ENCODE data around the gene MKS1. TPM values are rescaled to one million over a fixed set of nuclear protein-coding genes. Genes with fewer than 3 reads are reported as not detected.

The MKS1 gene
- total and polyA plus RNA-seq, 2 experiments from 2014 or later: 14.0 to 17.4 TPM

GRCh38 chr17:58235821-58236220 lies 16.8 kb upstream of the MKS1 start (continued):
- no peak for TF ChIP-seq ZNF462 (CRISPR knock-in tag; IDR thresholded peaks at IDR 0.05)
- TF ChIP-seq EZH2phosphoT487 (IDR thresholded peaks at IDR 0.05; ENCODE audit: unreplicated experiment): no peak
- no peak for TF ChIP-seq ZNF331 (CRISPR knock-in tag; IDR thresholded peaks at IDR 0.05; ENCODE audit: low read depth)

GRCh38 chr17:58234512-58234911 lies 15.5 kb upstream of the MKS1 start:
- Mint-ChIP-seq H3K4me3 (no peak overlapping the region), H3K27me3 (ENCODE audit: insufficient read depth, low read depth, poor library complexity) (no peaks in the 10 kb centered on the region), H3K4me1 (no peaks in the 10 kb centered on the region), H3K36me3 (ENCODE audit: low read depth) (no peaks in the 10 kb centered on the region), H3K27ac (no peak overlapping the region), H3K9me3 (no peaks in the 10 kb centered on the region)
- Histone ChIP-seq H3K36me3 (ENCODE audit: insufficient read depth) (no peaks in the 10 kb centered on the region), H3K27ac (ENCODE audit: low read depth) (no peak overlapping the region), H3F3A (replicated peaks; ENCODE audit: low read depth) (no peaks in the 10 kb centered on the region), H3K4me3 (no peak overlapping the region), H3K4me2 (no peak overlapping the region), H3K79me2 (replicated peaks; ENCODE audit: insufficient read depth) (no peaks in the 10 kb centered on the region), H4K20me1 (replicated peaks; ENCODE audit: insufficient read depth) (no peaks in the 10 kb centered on the region), H3K4me1 (ENCODE audit: insufficient read depth) (no peaks in the 10 kb centered on the region; the same call in 1 of the 2 replicates), H3K9me2 (ENCODE audit: insufficient read depth) (no peaks in the 10 kb centered on the region), H2AFZ (no peak overlapping the region), H3K27me3 (ENCODE audit: insufficient read depth) (peaks cover 15% of the 10 kb centered on the region; the same call in 1 of the 2 replicates)
- TF ChIP-seq EZH2phosphoT487 (IDR thresholded peaks at IDR 0.05; ENCODE audit: unreplicated experiment) (no peak), JUNB (IDR thresholded peaks at IDR 0.05; ENCODE audit: unreplicated experiment) (no peak), STAT1 (IDR thresholded peaks at IDR 0.05; ENCODE audit: unreplicated experiment) (no peak), REST (IDR thresholded peaks at IDR 0.05; ENCODE audit: unreplicated experiment) (no peak)
- DNase-seq (ENCODE audit: low spot score) (no peak), ATAC-seq (no peak)

Data from GM23338 (cell line).